Measurements from ENCODE around the gene PTPN3. TPM values are rescaled to one million over a fixed set of nuclear protein-coding genes. Genes with fewer than 3 reads are reported as not detected.
A peak's percentile ranks its signal among the peaks of the same experiment; 100 is the strongest.

The PTPN3 gene
- total RNA-seq, 2 donors from 2014 or later = 16.9 to 20.3 TPM

- no peaks in the 10 kb centered on the region for H3K27me3 ChIP-seq (replicated peaks; ENCODE audit: insufficient read depth)
- TF ChIP-seq, protein P1, sequence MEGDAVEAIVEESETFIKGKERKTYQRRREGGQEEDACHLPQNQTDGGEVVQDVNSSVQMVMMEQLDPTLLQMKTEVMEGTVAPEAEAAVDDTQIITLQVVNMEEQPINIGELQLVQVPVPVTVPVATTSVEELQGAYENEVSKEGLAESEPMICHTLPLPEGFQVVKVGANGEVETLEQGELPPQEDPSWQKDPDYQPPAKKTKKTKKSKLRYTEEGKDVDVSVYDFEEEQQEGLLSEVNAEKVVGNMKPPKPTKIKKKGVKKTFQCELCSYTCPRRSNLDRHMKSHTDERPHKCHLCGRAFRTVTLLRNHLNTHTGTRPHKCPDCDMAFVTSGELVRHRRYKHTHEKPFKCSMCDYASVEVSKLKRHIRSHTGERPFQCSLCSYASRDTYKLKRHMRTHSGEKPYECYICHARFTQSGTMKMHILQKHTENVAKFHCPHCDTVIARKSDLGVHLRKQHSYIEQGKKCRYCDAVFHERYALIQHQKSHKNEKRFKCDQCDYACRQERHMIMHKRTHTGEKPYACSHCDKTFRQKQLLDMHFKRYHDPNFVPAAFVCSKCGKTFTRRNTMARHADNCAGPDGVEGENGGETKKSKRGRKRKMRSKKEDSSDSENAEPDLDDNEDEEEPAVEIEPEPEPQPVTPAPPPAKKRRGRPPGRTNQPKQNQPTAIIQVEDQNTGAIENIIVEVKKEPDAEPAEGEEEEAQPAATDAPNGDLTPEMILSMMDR (IDR thresholded peaks at IDR 0.05) = no peak
- peaks cover 53% of the 10 kb centered on the region for H3K36me3 ChIP-seq
- no peaks in the 10 kb centered on the region for H3K4me1 ChIP-seq (ENCODE audit: control insufficient read depth in 1 of 2, low read depth in 2 of 2)
- ATAC-seq (ENCODE audit: insufficient number of reproducible peaks, low FRiP score, low read depth) (no peak), DNase-seq (ENCODE audit: low spot score) (no peak)
- no peak overlapping the region for H3K4me3 ChIP-seq
- H3K9me3 ChIP-seq = no peaks in the 10 kb centered on the region
- no peak overlapping the region for H3K27ac ChIP-seq
These were observed 89.2 kb downstream of the PTPN3 start for GRCh38 chr9:109408759-109409462.

DNA sequence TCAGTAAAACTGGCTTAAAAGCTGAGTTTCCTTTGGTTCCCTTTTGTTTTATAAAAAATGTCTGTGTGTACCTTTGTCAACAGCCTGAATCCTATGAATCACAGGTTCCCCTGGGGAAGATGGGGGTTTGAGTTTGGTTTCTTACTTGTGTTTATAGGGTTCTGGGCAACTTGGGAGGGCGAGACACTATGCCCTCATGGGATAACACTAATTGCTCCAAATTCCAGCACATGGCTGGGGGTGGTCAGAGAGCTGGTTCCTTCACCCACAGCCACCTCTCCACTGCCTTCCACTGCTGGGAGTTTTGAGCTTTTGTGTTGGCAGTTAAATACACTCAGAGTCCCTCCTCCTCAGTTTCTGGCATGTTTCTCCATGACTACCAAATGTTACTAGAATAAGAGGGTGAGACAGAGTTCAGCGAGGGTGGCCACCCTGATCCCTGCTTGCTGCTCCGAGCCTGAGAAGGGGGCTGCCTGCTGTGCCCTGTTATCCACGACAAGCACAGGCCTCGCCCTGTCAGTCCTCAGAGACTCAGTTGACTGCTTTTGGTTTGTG, 94.3 kb downstream of the PTPN3 start:
- DNase-seq (ENCODE audit: low spot score) = no peak
- H3K27ac ChIP-seq = no peak overlapping the region
- no peaks in the 10 kb centered on the region for H3K27me3 ChIP-seq (replicated peaks; ENCODE audit: insufficient read depth)
- H3K9me3 ChIP-seq = no peaks in the 10 kb centered on the region
- ATAC-seq (ENCODE audit: insufficient number of reproducible peaks, low FRiP score, low read depth) = no peak
- peaks cover 45% of the 10 kb centered on the region for H3K36me3 ChIP-seq
- no peaks in the 10 kb centered on the region for H3K4me1 ChIP-seq (ENCODE audit: control insufficient read depth in 1 of 2, low read depth in 2 of 2)
- TF ChIP-seq, protein P1 (IDR thresholded peaks at IDR 0.05) = no peak
- no peak overlapping the region for H3K4me3 ChIP-seq

- Histone ChIP-seq H3K4me3 (no peak overlapping the region), H3K4me1 (ENCODE audit: control insufficient read depth in 1 of 2, low read depth in 2 of 2) (no peaks in the 10 kb centered on the region), H3K36me3 (peaks cover 46% of the 10 kb centered on the region), H3K9me3 (no peaks in the 10 kb centered on the region), H3K27me3 (replicated peaks; ENCODE audit: insufficient read depth) (no peaks in the 10 kb centered on the region), H3K27ac (no peak overlapping the region)
- ATAC-seq (ENCODE audit: insufficient number of reproducible peaks, low FRiP score, low read depth) (no peak), DNase-seq (ENCODE audit: low spot score) (no peak)
- TF ChIP-seq, protein P1 (IDR thresholded peaks at IDR 0.05) = no peak
These were observed 95.0 kb downstream of the PTPN3 start for GRCh38 chr9:109403116-109403515.

- no peak for ATAC-seq (ENCODE audit: insufficient number of reproducible peaks, low FRiP score, low read depth)
- DNase-seq (ENCODE audit: low spot score) = no peak
- TF ChIP-seq, protein P1 (IDR thresholded peaks at IDR 0.05) = no peak
- no peaks in the 10 kb centered on the region for H3K9me3 ChIP-seq
- no peak overlapping the region for H3K27ac ChIP-seq
- H3K4me3 ChIP-seq = no peak overlapping the region
- H3K4me1 ChIP-seq (ENCODE audit: control insufficient read depth in 1 of 2, low read depth in 2 of 2) = no peaks in the 10 kb centered on the region
- no peaks in the 10 kb centered on the region for H3K27me3 ChIP-seq (replicated peaks; ENCODE audit: insufficient read depth)
- H3K36me3 ChIP-seq = peaks cover 41% of the 10 kb centered on the region
These were observed 96.2 kb downstream of the PTPN3 start for GRCh38 chr9:109401990-109402318.

DNA sequence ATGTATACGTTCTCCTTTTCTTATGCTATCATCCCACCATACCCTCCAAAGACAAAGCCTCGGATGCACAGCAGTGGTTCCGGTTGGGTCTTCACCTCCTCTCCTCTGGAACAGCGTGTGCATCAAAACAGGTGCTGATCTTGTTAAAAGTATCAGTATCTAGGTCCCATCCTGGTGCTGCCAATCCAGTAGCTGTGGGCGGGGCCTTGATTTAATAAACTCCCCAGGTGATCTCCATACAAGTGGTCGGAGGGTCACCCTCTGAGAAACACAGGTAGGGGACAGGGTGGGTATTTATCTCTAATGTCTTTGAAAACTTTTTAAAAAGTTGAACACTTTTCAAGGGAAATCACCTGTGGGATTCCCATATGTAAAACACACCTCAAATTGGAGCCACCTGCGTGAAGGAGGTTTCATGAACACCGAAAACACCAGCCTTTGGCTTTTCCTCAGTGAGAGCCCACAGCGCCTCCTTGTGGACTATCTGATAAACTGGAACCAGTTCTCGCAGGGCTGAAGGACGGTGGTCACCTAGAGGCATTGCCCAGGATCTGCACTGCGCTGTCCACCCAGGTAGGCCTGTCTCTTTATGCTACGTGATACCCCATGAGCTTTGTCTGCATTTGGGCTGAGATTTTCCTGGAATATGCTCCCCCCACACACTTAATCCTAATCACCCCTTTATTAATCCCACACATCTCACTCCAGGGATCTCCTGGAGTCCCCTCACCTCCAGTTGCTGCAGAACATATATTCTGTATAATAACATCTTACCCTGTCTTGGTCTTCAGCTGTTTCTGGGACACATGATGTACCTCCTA, 96.7 kb downstream of the PTPN3 start:
- H3K36me3 ChIP-seq = peaks cover 36% of the 10 kb centered on the region
- H3K4me1 ChIP-seq (ENCODE audit: control insufficient read depth in 1 of 2, low read depth in 2 of 2) = no peaks in the 10 kb centered on the region
- no peak overlapping the region for H3K4me3 ChIP-seq
- H3K27ac ChIP-seq = no peak overlapping the region
- DNase-seq (ENCODE audit: low spot score) (no peak), ATAC-seq (ENCODE audit: insufficient number of reproducible peaks, low FRiP score, low read depth) (no peak)
- TF ChIP-seq, protein P1 (IDR thresholded peaks at IDR 0.05) = peak; percentile 63
- H3K27me3 ChIP-seq (replicated peaks; ENCODE audit: insufficient read depth) = no peaks in the 10 kb centered on the region
- H3K9me3 ChIP-seq = no peaks in the 10 kb centered on the region
